COLO829 (cell line): ENCODE measurements around the gene RFX7.

Experiments used
- DNase-seq: peaks from one replicate; pipeline ENCODE4 v3.0.0; 2012; ENCODE audit warnings: low spot score

The RFX7 gene

DNA sequence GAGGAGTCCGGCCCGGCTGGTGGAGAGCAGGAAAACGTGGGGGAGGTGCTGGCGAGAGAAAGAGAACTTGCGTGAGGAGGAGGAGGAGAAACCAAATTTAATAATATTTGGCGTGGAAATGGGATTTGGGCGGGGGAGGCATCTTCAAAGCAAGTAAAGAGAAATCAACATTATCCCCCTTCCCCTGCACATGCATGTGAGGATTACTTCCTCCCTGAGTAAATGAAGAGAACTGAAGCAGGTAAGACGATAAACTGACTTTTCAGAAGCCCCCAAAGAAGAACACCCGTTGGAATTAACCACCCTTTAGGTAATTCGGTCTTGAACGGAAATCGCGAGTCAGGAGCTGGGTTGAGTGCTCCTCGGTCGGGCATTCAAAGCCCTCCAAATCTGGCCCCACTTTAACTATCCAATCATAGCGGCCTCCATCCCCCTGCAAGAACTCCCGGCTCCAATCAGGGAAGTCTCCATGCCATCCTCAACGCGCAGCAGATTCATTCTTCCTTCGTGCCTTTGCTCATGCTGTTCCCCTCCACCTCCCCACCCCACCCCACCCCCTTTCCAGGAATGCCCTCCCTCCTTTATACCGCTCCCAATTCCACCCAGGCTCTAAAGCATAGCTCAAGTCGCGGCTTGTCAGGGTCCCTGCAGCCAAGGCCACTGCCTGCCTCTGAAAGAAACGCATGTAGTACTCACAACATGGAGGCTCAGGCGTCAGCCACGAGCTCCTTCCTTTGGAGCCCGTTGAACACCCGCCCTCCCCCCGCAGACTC is 545 bp upstream of the RFX7 start:
- DNase-seq: peak; percentile 5

DNA sequence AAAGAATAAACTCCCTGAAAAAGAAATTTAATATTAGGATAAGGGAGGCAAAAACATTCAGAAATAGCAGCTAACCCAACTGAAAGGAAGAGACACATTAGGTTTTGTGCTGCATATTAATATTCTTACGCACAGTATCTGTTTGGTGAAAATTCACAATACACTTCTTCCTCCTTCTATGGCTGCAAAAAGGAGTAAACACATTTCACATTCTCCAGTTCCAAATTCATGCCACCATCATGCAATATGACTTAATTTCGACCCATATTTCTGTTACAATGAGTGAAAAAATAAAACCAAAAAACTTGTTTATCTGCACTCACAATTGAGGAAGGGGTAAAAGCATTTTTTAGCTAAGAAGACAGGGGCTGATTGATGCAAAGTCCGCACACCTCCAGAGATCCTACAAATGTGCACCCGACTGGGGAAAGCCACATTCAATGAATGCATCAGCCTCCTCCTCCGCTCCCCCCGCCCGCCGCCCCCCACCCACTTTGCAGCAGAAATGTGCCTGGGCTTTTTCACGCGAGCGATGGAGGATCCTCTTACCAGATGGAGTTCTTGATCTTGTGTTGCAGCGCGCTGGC is 1.0 kb downstream of the RFX7 start:
- no peak for DNase-seq

DNA sequence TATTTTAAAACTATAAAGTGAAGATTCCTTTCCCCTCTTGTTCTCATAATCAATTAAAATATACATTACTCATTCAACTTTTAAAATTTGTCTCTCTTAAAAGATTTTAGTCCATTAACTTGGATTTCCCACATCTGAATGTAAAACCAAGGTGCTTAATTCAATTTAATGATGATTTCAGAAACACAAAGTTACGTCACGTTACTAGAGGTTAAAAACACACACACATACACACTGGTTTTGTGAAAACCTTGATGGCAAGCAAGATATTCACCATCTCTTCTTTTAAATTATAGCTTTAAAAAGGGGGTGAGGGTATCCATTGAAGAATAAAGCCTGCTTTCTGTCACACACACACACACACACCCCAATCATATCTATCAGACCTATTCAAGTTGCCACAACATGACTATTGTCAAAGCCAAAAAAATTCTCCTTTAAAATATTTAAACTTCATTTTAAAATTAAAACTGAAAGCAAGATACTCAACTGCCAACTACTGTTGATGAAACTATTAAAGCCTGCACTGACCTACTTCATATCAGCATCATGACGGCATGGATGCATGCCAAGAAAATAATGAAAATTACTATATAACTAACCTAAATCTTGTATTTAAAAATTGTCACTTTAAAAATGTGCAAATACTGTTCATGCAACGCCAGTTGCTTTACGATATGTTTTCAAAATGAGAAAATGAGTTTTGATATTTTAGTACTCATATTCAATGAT is 2.1 kb downstream of the RFX7 start:
- no peak for DNase-seq

DNA sequence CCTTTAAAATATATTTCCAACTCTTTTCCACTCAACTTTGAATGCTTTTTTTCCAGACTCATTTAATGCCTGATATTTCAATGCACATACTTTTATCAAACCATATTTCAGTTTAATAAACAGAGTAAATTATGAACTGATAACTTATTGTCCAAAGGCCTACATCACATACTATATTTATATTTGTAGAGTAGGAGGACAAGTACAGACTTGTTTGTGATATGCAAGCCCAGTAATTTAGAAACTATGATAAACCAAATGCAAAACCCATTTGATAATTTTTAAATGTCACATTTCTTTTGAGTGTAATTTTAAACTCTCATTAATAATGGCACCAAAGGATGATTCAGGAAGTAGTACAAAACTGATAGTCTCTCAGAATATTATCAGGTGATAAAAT is 3.3 kb downstream of the RFX7 start:
- DNase-seq: no peak

DNA sequence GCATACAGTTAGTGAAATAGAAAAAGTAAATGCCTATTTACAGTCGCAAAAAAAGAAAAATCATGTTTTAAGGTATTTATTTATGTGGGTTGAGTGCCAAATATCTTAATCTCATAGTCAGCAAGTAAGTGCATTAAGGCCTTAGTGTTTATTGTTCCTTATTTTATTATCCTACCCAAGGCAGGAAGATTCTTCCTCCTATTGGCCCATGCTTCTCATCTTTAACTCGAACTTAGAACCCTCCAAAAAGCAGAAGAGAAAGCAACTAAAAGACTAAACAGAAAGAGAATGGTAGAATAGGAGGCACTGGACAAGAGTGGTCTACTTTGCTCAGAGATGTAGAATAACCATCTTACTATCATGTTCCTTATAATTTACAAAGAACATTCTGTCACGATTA is 7.5 kb downstream of the RFX7 start:
- no peak for DNase-seq

DNA sequence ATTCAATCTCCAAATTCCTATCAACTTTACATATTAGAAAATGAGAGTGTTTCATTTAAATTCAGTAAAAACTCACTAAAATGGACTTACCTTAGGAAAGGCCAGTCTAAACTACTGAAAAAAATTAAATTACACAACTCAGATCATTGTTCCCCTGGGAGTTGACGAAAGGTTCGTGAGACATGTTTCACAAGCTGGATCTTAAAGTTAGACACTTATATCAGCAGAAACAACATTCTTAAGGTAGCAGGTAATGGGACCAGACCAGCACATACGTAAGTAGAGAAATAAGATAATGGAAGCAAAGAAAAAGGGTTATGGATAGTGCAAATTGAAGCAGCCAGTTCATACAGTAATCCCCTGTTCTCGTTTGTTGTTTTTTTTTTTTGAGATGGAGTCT is 8.9 kb downstream of the RFX7 start:
- no peak for DNase-seq

DNA sequence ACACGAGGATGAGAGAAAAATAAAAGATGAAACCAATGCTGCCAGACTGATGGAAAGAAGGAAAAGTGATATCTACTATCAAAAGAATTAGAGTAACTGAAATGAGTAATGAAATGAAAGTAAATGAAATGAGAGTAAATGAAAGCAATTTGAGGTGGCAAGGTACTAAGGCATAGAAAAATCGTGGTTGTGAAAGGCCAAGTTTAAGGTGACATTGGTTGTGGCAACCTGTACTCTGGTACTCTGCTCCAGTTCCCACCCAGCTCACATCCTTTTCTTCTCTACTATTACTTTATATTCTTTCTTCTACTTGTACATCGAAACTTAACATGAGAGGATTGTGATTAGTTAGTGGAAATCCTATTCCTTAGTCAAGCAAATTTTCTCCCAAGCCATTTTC is 10.1 kb downstream of the RFX7 start:
- no peak for DNase-seq

DNA sequence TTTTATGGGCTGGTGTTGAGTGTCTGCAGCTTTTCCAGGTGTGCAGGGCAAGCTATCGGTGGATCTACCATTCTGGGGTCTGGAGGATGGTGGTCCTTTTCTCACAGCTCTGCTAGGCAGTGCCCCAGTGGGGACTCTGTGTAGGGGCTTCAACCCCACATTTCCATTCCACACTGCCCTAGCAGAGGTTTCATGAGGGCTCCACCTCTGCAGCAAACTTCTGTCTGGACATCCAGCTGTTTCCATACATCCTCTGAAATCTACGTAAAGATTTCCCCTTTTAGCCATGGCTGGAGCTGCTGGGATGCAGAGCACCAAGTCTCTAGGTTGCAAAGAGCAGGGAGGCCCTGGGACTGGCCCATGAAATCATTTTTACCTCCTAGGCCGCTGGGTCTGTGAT is 11.6 kb downstream of the RFX7 start:
- no peak for DNase-seq

DNA sequence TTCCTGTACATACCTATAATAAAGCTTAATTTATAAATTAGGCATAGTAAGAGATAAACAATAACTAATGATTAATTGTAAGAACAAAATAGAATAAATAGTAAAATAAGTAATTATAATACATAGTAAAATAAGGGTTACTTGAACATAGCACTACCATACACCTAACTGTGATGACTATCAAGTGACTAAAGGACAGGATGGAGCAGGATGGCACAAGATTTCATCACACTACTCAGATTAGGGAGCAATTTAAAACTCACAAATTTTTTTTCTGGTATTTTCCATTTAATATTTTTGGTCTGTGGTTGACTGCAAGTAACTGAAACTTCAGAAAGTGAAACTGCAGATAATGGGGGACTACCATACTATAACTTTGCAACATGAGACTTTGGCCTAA is 14.8 kb downstream of the RFX7 start:
- no peak for DNase-seq

DNA sequence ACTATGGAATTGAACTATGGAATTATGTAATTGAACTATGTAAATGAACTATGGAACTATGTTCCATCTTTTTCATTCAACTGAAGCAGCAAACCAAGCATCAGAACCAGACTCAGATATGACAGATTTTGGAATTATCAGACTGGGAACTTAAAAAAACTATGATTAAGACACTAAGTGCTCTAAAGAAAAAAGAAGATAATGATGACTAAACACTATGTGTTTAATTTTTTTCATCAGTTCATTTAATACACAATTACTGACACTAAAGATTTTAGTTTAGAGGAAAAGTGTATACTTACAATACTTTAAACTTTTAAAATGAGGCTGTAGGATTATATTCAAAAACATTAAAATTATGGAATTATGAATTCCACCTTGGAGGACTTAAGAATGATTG is 15.3 kb downstream of the RFX7 start:
- DNase-seq: no peak

DNA sequence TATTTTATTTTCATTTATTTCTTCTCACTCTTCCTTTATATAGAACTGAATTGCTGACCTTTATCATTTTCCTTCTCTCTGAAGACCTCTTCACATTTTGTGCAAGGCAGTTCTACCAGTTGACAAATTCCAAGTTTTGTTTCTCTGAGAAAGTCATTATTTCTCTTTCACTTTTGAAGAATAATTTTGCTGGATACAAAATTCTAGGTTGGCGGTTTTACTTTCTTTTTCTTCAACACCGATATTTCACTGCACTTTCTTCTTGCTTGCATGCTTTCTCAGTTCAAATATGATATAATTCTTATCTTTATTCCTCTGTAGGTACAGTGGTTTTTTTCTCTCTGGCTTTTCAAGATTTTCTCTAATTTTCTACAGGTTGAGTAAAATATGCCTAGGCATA is 15.9 kb downstream of the RFX7 start:
- DNase-seq: no peak

DNA sequence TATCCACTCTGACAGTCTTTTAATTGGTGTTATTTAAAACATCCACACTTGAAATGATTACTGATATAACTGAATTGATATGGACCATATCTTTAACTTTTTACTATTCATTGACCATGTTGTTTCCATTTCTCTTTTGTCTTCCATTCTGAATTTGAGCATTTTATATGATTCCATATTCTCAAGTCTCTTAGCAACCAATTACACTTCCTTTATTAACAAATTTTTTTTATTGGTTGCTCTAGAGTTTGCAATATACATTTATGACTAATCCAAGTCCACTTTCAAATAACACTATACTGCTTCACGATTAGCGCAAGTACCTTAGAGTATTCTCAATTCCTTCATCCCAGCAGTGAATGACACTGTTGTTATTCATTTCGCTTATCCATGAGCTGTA is 16.4 kb downstream of the RFX7 start:
- DNase-seq: no peak

DNA sequence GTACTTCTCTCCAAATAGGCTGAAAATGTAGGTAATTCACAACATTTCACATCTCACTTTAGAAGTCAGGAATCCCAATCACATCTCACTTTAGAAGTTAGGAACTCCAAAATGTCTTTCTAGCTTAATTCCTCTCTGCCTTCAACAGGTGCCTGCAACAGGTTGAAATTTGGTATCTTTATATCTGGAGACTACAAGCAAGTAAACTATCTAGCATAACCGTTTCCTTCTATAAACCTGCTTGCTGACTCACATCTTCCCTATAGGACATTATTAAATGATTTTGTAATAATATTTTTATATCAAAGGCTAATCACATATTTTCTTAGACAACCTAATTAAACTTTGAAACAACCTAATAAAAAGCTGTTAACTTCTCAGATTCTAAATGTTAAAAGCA is 18.2 kb downstream of the RFX7 start:
- no peak for DNase-seq

DNA sequence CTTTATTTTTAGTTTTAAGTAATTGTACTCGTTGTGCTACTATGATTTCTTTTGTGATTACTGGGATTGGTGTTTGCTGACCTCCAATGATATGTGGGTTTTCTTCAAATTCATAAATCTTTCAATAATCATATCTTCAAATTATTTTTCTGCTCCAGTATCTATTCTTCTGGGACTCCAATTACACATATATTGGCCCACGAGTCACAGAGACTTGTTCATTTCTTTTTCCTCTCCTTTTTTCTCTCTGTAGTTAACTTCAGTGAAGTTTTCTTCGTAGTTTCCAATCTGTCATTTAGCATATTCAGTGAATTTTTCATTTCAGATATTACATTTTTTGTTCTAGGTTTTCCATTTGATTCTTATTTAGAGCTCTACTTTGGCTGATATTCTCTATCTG is 21.4 kb downstream of the RFX7 start:
- DNase-seq: no peak

DNA sequence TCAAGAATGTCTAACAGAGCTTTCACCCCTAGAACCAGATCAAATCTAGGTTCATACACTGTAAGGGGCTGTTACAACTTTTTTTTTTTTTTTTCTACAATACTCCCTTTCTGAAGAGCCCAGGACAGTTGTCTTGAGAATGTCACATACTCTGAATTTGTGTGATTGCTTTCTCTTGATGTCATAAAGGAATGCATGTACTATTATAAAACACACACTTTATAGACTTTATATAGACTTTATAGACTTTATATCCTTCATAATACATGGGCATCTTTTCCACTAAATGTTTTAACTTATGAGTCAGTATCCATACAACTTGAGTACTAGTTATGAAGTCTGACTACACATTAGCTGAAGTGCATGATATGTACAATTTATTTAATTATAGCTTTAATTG is 26.3 kb downstream of the RFX7 start:
- no peak for DNase-seq

DNA sequence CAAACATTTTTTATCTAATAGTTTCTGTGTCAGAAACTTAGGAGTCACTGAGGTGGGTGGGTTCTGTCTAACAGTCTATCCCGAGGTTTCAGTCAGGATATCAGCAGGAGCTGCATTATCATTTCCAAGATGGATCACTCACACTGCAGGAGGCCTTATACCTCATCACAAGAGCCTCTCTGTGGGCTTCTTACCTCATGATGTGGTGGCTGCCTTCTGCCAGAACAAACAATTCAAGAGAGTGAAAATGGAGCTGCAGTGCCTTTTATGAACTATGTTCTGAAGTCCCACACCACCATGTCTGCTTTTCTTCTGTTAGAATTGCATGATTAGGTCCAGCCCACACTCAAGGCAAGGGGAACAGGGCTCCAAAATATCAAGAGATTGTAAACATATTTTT is 27.9 kb downstream of the RFX7 start:
- no peak for DNase-seq

DNA sequence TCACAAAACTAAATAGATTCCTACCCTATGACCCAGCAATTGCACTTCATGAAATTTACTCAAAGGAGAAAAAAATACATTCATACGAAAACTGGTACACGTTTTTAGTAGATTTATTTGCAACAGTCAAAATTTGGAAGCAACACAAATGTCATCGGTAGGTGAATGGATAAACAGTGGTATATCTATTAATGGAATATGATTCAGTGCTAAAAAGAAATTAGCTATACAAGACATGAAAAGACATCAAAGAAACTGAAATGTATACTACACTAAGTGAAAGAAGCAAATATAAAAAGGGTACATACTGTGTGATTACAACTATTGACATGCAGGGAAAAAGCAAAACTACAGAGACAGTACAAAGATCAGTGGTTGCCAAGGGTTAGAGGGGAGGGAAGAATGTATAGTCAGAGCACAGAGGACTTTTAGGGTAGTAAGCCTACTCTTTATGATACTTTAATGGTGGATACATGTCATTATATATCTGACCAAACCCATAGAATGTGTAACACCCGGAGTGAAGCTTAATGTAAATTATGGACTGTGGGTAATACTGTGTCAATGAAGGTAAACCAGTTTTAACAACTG is 31.6 kb downstream of the RFX7 start:
- DNase-seq: no peak

DNA sequence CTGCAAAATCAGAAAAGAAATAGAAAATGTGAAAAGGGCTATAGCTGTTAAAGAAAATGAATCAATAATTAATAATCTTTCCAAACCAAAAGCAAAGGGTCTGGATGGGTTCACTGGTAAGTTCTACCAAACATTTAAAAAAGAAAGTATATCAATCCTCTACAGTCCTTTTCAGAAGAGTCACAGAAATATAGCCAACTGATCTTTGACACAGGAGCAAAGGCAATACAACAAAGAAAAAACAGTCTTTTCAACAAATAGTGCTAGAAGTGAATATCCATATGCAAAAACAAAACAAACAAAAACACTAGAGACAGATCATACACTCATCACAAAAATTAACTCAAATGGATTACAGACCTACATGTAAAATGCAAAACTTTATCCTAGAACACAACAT is 32.6 kb downstream of the RFX7 start:
- no peak for DNase-seq

DNA sequence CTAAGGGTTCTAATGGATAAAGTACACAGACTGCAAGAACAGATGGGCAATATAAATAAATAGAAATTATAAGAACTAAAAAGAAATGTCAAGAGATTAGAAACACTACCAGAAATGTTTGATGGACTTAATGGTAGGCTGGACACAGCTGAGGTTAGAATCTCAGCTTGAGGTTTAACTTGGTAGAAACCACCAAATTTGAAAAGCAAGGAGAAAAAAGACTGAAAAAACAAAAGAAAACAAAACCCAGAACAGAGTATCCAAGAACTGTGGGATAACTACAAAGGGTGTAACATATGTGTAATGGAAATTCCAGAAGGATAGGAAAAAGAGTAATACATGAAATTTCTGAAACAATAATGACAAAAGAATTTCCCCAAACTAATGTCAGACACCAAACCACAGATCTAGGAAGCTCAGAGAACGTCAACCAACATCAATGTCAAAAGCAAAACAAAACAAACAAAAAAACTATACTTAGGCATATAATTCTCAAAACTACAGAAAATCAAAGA is 35.0 kb downstream of the RFX7 start:
- DNase-seq: no peak

DNA sequence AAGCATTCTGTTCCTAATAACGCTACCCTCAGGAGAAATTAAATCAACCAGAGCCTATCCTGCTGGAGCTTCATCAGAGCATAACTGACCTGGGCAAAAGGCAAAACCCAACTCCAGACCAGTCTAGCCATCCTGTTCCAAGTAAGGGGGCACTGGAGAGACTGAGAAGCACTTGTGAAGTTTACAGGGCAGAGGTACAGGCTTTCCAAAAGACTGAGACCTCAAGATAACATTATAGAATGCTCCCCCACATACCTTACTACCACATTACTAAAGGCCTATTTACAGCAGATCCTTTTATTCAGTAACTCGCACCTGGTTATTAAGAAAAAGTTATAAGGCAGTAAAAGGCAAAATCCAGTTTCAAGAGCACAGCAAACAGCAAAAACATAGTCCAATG is 35.5 kb downstream of the RFX7 start:
- DNase-seq: no peak

DNA sequence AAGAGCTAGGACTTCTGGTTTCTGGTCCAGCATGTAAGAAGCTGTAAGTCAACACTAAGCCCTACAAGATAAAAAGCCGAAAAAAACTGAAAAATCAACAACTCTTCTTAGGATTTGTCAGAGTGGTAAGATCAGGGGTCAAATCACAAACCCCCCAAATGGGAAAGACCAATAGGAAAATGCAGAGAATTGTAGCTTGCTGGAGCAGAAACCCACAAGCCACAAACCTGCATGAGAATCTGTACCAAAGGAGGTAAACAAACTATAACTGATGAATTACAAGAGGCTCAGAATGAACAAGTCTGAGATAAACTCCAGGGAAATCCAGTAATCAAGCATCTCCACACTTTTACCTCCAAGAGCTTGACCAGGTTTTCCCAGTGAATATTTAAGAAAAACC is 36.0 kb downstream of the RFX7 start:
- DNase-seq: no peak

DNA sequence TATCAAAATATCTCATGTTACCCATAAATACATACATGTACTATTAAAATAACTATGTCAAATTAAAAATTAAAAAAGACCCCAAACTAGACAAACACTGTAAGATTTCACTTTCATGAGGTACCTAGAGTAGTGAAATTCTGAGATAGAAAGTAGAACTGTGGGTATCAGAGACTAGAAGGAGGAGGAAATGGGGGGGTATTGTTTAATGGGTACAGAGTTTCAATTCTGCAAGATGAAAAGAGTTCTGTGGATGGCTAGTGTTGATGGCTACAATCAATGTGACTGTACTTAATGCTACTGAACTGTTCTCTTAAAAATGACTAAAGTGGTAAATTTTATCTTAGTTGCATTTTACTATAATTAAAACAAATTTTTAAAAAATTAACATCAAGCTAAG is 36.6 kb downstream of the RFX7 start:
- no peak for DNase-seq
